Calu3 (cell line): ENCODE results near the gene ZCCHC7. TPM values are rescaled to one million over a fixed set of nuclear protein-coding genes. Genes with fewer than 3 reads are reported as not detected.

Experiments used
- BruUV-seq: library from RNA; stranded (reverse); fragments of 400-500 nt; replicated peaks from 2 replicates; lab custom pipeline; 2021; lab: Mats Ljungman, UMichigan
- CTCF ChIA-PET: fragments of 300-600 bp; sonication (Branson Sonifier 250); formaldehyde crosslinking; loops from one replicate; lab custom pipeline; 2022; ENCODE audit warnings: antibody characterized with exemption; lab: Charles Lee
- DNase-seq: peaks from one replicate; pipeline ENCODE4 v3.0.0; 2022
- H3K27ac Mint-ChIP-seq: one replicate; pipeline ENCODE4 v1.8.0; 2022; ENCODE audit warnings: mixed read lengths; ENCODE audit not compliant: unreplicated experiment
- H3K27me3 Mint-ChIP-seq: one replicate; pipeline ENCODE4 v1.8.0; 2022; ENCODE audit warnings: mixed read lengths; ENCODE audit not compliant: unreplicated experiment
- H3K36me3 Mint-ChIP-seq: one replicate; pipeline ENCODE4 v1.8.0; 2022; ENCODE audit warnings: mild to moderate bottlenecking, moderate library complexity, mixed read lengths; ENCODE audit not compliant: insufficient read depth, unreplicated experiment
- H3K4me1 Mint-ChIP-seq: one replicate; pipeline ENCODE4 v1.8.0; 2022; ENCODE audit warnings: mild to moderate bottlenecking, low read depth, mixed read lengths; ENCODE audit not compliant: unreplicated experiment
- H3K4me3 Mint-ChIP-seq: one replicate; pipeline ENCODE4 v1.8.0; 2022; ENCODE audit warnings: mild to moderate bottlenecking, low read depth, moderate library complexity, mixed read lengths; ENCODE audit not compliant: unreplicated experiment
- H3K9me3 Mint-ChIP-seq: one replicate; pipeline ENCODE4 v1.8.0; 2022; ENCODE audit warnings: low read depth, mixed read lengths; ENCODE audit not compliant: unreplicated experiment
- intact Hi-C: fragments of 100-400 bp; cut with micrococcal nuclease; formaldehyde crosslinking; loops from one replicate; pipeline ENCODE4 v1.10.0; 2022; ENCODE audit not compliant: unreplicated experiment
- total RNA-seq: library from RNA; stranded (reverse); gene quantifications from 2 replicates; pipeline ENCODE4 v1.2.3, GENCODE V29; 2022
- TF ChIP-seq, protein P1 (sequence below): fragments of 200-600 bp; IDR thresholded peaks from one replicate; pipeline ENCODE4 v1.8.0; 2022; ENCODE audit warnings: antibody characterized with exemption; ENCODE audit not compliant: unreplicated experiment

Gene ZCCHC7
- total RNA-seq, 1 experiment from 2014 or later, result 6.5 TPM

DNA sequence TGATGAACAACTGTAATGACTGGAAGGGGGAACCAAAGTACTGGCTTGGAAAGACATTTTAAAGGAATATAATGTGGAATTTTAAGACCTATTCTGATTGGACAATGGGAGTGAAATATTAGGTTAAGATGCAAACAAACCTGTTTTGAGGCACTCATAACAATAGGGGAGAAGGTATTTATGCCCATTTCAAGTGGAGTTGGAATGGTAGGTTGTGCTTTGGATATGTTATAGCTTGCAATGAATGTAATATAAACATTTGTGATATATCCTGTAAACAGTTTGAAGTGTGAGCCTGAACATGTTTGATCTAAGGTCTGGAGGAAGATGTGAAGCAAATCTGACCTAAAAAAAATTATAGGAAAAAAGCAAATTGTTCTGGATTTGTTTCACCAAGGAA is 172.5 kb downstream of the ZCCHC7 start:
- Mint-ChIP-seq H3K27me3 (no peaks in the 10 kb centered on the region), H3K4me1 (peaks cover 9% of the 10 kb centered on the region), H3K36me3 (no peaks in the 10 kb centered on the region), H3K27ac (no peak overlapping the region), H3K4me3 (no peak overlapping the region), H3K9me3 (no peaks in the 10 kb centered on the region)
- TF ChIP-seq, protein P1, sequence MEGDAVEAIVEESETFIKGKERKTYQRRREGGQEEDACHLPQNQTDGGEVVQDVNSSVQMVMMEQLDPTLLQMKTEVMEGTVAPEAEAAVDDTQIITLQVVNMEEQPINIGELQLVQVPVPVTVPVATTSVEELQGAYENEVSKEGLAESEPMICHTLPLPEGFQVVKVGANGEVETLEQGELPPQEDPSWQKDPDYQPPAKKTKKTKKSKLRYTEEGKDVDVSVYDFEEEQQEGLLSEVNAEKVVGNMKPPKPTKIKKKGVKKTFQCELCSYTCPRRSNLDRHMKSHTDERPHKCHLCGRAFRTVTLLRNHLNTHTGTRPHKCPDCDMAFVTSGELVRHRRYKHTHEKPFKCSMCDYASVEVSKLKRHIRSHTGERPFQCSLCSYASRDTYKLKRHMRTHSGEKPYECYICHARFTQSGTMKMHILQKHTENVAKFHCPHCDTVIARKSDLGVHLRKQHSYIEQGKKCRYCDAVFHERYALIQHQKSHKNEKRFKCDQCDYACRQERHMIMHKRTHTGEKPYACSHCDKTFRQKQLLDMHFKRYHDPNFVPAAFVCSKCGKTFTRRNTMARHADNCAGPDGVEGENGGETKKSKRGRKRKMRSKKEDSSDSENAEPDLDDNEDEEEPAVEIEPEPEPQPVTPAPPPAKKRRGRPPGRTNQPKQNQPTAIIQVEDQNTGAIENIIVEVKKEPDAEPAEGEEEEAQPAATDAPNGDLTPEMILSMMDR, result no peak
- no TSS peak for BruUV-seq
- CTCF ChIA-PET, result no interaction called here
- intact Hi-C loops, result no loop called here
- DNase-seq, result no peak

DNA sequence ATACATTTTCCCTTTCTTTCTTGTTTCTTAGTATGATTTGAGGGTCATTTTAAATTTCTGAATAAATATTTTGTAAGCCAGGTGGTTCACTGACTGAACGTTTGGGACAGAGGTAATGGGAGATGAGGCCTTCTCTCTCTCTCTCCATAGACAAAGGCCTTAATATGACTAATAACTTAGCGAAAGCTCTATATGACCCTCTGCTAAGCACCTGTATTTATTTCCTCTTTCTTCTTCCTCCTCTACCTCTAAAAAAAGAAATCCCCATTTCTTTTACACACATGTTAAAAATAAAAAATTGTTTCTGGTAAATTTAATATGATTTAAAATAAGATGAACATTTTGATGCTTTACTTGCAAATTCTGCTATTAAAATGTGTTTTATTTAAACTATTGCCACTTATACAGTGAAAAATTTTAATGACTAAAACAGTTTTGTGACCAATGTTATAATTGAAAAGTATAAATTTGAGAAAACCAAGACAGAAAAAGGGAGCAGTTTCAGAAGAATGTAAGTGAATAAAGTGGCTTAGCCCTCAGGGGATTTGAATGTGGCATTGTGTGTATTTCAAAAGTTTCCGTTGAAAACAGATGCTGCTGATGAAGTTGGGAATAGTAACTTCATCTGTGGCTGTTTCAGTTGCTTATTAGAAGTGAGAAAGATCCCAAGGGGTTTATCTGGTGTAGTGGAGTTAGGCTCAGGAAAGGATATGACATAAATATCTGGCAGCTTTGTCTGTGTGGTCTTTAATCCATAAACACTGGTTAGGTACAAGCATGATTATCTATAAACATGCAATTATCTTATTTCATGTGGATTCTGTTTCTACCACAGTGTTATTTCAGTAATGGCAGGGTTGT is 173.5 kb downstream of the ZCCHC7 start:
- no peak overlapping the region for H3K4me3 Mint-ChIP-seq
- intact Hi-C loops, result no loop called here
- H3K36me3 Mint-ChIP-seq, result no peaks in the 10 kb centered on the region
- peaks cover 9% of the 10 kb centered on the region for H3K4me1 Mint-ChIP-seq
- BruUV-seq, result no TSS peak
- no peak overlapping the region for H3K27ac Mint-ChIP-seq
- TF ChIP-seq, protein P1, result no peak
- H3K9me3 Mint-ChIP-seq, result no peaks in the 10 kb centered on the region
- CTCF ChIA-PET, result no interaction called here
- no peak for DNase-seq
- no peaks in the 10 kb centered on the region for H3K27me3 Mint-ChIP-seq

DNA sequence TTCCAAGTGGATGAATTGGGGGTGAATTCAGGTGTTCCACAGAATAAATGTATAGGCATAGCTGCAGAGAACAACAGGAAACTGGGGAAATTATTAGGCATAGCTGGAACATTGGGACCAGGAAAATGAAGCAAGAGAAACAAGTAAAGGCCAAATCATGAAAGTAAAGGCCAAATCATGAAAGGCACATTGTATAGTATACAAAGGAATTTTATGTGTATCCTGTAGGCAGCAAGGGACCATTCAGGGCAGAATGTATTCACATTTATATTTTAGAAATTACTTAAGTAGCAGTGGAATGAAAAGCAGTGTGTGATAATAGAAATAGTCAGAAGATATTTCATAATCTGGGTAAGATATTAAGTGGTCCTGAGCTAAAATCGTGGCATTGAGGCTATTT is 174.8 kb downstream of the ZCCHC7 start:
- no peak overlapping the region for H3K27ac Mint-ChIP-seq
- no TSS peak for BruUV-seq
- no peaks in the 10 kb centered on the region for H3K9me3 Mint-ChIP-seq
- intact Hi-C loops, result no loop called here
- TF ChIP-seq, protein P1, result no peak
- no peaks in the 10 kb centered on the region for H3K27me3 Mint-ChIP-seq
- no peak for DNase-seq
- no peaks in the 10 kb centered on the region for H3K4me1 Mint-ChIP-seq
- H3K36me3 Mint-ChIP-seq, result no peaks in the 10 kb centered on the region
- CTCF ChIA-PET, result no interaction called here
- no peak overlapping the region for H3K4me3 Mint-ChIP-seq

DNA sequence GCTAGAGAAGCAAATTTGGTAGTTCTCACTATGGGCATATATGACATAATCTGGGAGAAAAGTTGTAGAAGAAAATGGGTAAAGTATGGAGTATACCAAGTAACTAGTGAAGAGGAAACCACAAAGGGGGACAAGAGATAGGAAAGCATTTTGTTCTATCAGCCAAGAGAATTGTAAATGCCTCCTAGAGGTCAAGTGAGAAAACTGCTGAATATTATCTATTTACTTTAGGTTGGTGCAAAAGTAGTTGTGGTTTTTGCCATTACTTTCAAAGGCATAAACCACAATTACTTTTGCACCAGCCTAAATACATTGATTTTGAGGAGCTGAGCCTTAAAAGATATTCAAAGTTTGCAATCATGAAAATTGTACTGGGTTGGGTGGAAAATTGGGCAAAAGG is 175.4 kb downstream of the ZCCHC7 start:
- TF ChIP-seq, protein P1, result no peak
- intact Hi-C loops, result no loop called here
- Mint-ChIP-seq H3K9me3 (no peaks in the 10 kb centered on the region), H3K27me3 (no peaks in the 10 kb centered on the region), H3K4me3 (no peak overlapping the region), H3K4me1 (no peaks in the 10 kb centered on the region), H3K27ac (no peak overlapping the region), H3K36me3 (no peaks in the 10 kb centered on the region)
- CTCF ChIA-PET, result no interaction called here
- no TSS peak for BruUV-seq
- no peak for DNase-seq
